HG03457 (cell line): ENCODE results near the gene YIF1A.

Source experiments
- ATAC-seq: cut with Tn5 transposase; IDR thresholded peaks from one replicate; pipeline ENCODE4 v1.9.1; 2021; ENCODE audit warnings: moderate number of reproducible peaks; ENCODE audit not compliant: unreplicated experiment

YIF1A gene

GRCh38 chr11:66288671-66289547 is at the start of gene YIF1A:
Gene YIF1A (minus strand): TSS chr11:66289143. CDS start chr11:66288985, 158 bp downstream.
- ATAC-seq = peak; percentile 67

- no peak for ATAC-seq
These were observed 48.4 kb upstream of the YIF1A start for GRCh38 chr11:66337103-66337899.

GRCh38 chr11:66336234-66337102 is 47.5 kb upstream of the YIF1A start, which contains the start of gene RIN1:
Gene RIN1 (minus strand): TSS chr11:66336434. CDS start chr11:66336402, 32 bp downstream.
- no peak for ATAC-seq

- no peak for ATAC-seq
These were observed 46.7 kb upstream of the YIF1A start for GRCh38 chr11:66335531-66336233.

GRCh38 chr11:66334605-66335442 is 45.9 kb upstream of the YIF1A start:
- no peak for ATAC-seq

GRCh38 chr11:66333896-66334604 is 45.1 kb upstream of the YIF1A start:
- ATAC-seq = no peak

GRCh38 chr11:66333220-66333877 is 44.4 kb upstream of the YIF1A start:
- ATAC-seq = no peak

GRCh38 chr11:66332371-66333219 is 43.7 kb upstream of the YIF1A start:
- no peak for ATAC-seq

- ATAC-seq = no peak
These were observed 42.8 kb upstream of the YIF1A start for GRCh38 chr11:66331542-66332370.

- no peak for ATAC-seq
These were observed 42.0 kb upstream of the YIF1A start for GRCh38 chr11:66330931-66331330.

GRCh38 chr11:66329165-66329673 is 40.3 kb upstream of the YIF1A start:
- no peak for ATAC-seq

- no peak for ATAC-seq
These were observed 39.6 kb upstream of the YIF1A start for GRCh38 chr11:66328302-66329144.

GRCh38 chr11:66328031-66328301 is 39.0 kb upstream of the YIF1A start:
- no peak for ATAC-seq

- no peak for ATAC-seq
These were observed 38.5 kb upstream of the YIF1A start for GRCh38 chr11:66327171-66328030.
